HepG2 (cell line): ENCODE data around the gene PLCB2. TPM values are rescaled to one million over a fixed set of nuclear protein-coding genes. Genes with fewer than 3 reads are reported as not detected.
A peak's percentile ranks its signal among the peaks of the same experiment; 100 is the strongest.

ENCODE experiments used
- AGO2 ChIP-seq: fragments of 200-400 bp; formaldehyde crosslinking; optimal IDR thresholded peaks from 2 replicates; pipeline ENCODE3; 2017; ENCODE audit warnings: mild to moderate bottlenecking, low read depth, low read length, moderate library complexity
- DZIP1 ChIP-seq: sonication (generic); formaldehyde crosslinking; IDR thresholded peaks from 2 replicates; pipeline ENCODE4 v1.5.0; 2020; ENCODE audit warnings: mild to moderate bottlenecking, missing genetic modification reagents
- HNF4G ChIP-seq, 2 experiments: sonication (generic) in 1 of 2; formaldehyde crosslinking in 1 of 2; IDR thresholded peaks; 2 replicates each; pipeline versions ENCODE4 v1.4.0 to v1.6.1; 2011 to 2020; ENCODE audit warnings: borderline replicate concordance in 2 of 2, low read depth in 2 of 2, mild to moderate bottlenecking in 2 of 2, low read length in 1 of 2, missing genetic modification reagents in 1 of 2, moderate library complexity in 1 of 2
- ZNF136 ChIP-seq: sonication (generic); formaldehyde crosslinking; IDR thresholded peaks from 2 replicates; pipeline ENCODE4 v1.8.1; 2022; ENCODE audit warnings: low read depth, mild to moderate bottlenecking, moderate library complexity, missing genetic modification reagents
- ZNF20 ChIP-seq: sonication (generic); formaldehyde crosslinking; IDR thresholded peaks from 2 replicates; pipeline ENCODE4 v1.4.0; 2020; ENCODE audit warnings: mild to moderate bottlenecking, moderate library complexity, missing genetic modification reagents
- ZNF225 ChIP-seq: sonication (generic); formaldehyde crosslinking; IDR thresholded peaks from 2 replicates; pipeline ENCODE4 v1.4.0; 2020; ENCODE audit warnings: mild to moderate bottlenecking, missing genetic modification reagents
- ZNF790 ChIP-seq: sonication (generic); formaldehyde crosslinking; IDR thresholded peaks from 2 replicates; pipeline ENCODE4 v1.8.0; 2022; ENCODE audit warnings: missing genetic modification reagents, mild to moderate bottlenecking, borderline replicate concordance
- polyA plus RNA-seq, 8 experiments: library from polyadenylated mRNA; depleted of rRNA in 3 of 8; stranded (reverse) in 7 of 8; unstranded in 1 of 8; fragments of >200 nt; fragmentation: Illumina TruSeq in 4 of 8; extraction: Trizol in 4 of 8; gene quantifications; 2 replicates each; pipeline versions ENCODE4 v1.2.1 to v1.2.3, GENCODE V29; 2011 to 2016; ENCODE audit warnings: low read depth in 4 of 8, missing spikeins in 1 of 8, mixed read lengths in 1 of 8; ENCODE audit not compliant: insufficient read depth in 1 of 8
- total RNA-seq, 5 experiments: library from RNA; depleted of rRNA; stranded (reverse); fragments of >200 nt; fragmentation: Illumina TruSeq; extraction: Trizol; gene quantifications; 2 replicates each; pipeline ENCODE4 v1.2.3, GENCODE V29; 2016; ENCODE audit warnings: low read depth in 1 of 5
- TF ChIP-seq, protein P1 (sequence below): sonication (generic); formaldehyde crosslinking; IDR thresholded peaks from 2 replicates; pipeline ENCODE4 v1.4.0; 2020; ENCODE audit warnings: missing genetic modification reagents, low read depth, mild to moderate bottlenecking, borderline replicate concordance
- TF ChIP-seq, protein P2 (sequence below): sonication (generic); formaldehyde crosslinking; IDR thresholded peaks from 2 replicates; pipeline ENCODE4 v1.5.0; 2020; ENCODE audit warnings: mild to moderate bottlenecking, missing genetic modification reagents, borderline replicate concordance
- TF ChIP-seq, protein P3 (sequence below): sonication (generic); formaldehyde crosslinking; IDR thresholded peaks from 2 replicates; pipeline ENCODE4 v1.4.0; 2020; ENCODE audit warnings: low read depth, mild to moderate bottlenecking, missing genetic modification reagents
- TF ChIP-seq, protein P4 (sequence below): sonication (generic); formaldehyde crosslinking; IDR thresholded peaks from 2 replicates; pipeline ENCODE4 v1.4.0; 2020; ENCODE audit warnings: missing genetic modification reagents
- TF ChIP-seq, protein P5 (sequence below): sonication (generic); formaldehyde crosslinking; IDR thresholded peaks from 2 replicates; pipeline ENCODE4 v1.9.0; 2021; ENCODE audit warnings: missing genetic modification reagents, mild to moderate bottlenecking, borderline replicate concordance
- TF ChIP-seq, protein P6 (sequence below): sonication (generic); formaldehyde crosslinking; IDR thresholded peaks from 2 replicates; pipeline ENCODE4 v1.4.0; 2020; ENCODE audit warnings: missing genetic modification reagents

PLCB2 gene
- total and polyA plus RNA-seq, 2 of the 13 experiments (the other 11 are each of a cell fraction or from before 2014, with no cell fraction given): 0.11 TPM; not detected in 1

GRCh38 chr15:40282147-40282868 lies 25.4 kb downstream of the PLCB2 start (continued):
- TF ChIP-seq, protein P1, sequence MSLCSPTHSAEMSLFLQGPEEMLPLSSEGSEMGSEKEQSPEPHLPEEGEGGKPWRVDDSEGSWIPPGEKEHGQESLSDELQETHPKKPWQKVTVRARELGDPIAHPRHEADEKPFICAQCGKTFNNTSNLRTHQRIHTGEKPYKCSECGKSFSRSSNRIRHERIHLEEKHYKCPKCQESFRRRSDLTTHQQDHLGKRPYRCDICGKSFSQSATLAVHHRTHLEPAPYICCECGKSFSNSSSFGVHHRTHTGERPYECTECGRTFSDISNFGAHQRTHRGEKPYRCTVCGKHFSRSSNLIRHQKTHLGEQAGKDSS (CRISPR knock-in tag): no peak
- TF ChIP-seq HNF4G (IDR thresholded peaks at IDR 0.05; ENCODE audit: borderline replicate concordance, low read depth, low read length) (0 out of 2 replicates have a peak, but pooled peaks have one; percentile 8), HNF4G (CRISPR knock-in tag; IDR thresholded peaks at IDR 0.05; ENCODE audit: borderline replicate concordance, low read depth) (no peak), ZNF20 (no peak), ZNF136 (no peak), AGO2 (no peak), ZNF790 (CRISPR knock-in tag) (0 out of 2 replicates have a peak, but pooled peaks have one; percentile 29), DZIP1 (CRISPR knock-in tag) (no peak), ZNF225 (no peak; the same call in 1 of the 2 replicates)
- TF ChIP-seq, protein P2, sequence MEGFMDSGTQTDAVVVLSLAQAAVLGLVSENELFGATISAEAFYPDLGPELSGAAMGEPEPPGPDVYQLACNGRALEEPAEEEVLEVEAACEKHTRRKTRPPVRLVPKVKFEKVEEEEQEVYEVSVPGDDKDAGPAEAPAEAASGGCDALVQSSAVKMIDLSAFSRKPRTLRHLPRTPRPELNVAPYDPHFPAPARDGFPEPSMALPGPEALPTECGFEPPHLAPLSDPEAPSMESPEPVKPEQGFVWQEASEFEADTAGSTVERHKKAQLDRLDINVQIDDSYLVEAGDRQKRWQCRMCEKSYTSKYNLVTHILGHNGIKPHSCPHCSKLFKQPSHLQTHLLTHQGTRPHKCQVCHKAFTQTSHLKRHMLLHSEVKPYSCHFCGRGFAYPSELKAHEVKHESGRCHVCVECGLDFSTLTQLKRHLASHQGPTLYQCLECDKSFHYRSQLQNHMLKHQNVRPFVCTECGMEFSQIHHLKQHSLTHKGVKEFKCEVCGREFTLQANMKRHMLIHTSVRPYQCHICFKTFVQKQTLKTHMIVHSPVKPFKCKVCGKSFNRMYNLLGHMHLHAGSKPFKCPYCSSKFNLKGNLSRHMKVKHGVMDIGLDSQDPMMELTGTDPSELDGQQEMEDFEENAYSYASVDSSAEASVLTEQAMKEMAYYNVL: no peak
- TF ChIP-seq, protein P3, sequence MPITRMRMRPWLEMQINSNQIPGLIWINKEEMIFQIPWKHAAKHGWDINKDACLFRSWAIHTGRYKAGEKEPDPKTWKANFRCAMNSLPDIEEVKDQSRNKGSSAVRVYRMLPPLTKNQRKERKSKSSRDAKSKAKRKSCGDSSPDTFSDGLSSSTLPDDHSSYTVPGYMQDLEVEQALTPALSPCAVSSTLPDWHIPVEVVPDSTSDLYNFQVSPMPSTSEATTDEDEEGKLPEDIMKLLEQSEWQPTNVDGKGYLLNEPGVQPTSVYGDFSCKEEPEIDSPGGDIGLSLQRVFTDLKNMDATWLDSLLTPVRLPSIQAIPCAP (CRISPR knock-in tag): no peak
- TF ChIP-seq, protein P4, sequence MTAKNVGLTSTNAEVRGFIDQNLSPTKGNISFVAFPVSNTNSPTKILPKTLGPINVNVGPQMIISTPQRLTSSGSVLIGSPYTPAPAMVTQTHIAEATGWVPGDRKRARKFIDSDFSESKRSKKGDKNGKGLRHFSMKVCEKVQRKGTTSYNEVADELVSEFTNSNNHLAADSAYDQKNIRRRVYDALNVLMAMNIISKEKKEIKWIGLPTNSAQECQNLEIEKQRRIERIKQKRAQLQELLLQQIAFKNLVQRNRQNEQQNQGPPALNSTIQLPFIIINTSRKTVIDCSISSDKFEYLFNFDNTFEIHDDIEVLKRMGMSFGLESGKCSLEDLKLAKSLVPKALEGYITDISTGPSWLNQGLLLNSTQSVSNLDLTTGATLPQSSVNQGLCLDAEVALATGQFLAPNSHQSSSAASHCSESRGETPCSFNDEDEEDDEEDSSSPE (CRISPR knock-in tag): peak; percentile 56; the same call in 1 of the 2 replicates
- TF ChIP-seq, protein P5, sequence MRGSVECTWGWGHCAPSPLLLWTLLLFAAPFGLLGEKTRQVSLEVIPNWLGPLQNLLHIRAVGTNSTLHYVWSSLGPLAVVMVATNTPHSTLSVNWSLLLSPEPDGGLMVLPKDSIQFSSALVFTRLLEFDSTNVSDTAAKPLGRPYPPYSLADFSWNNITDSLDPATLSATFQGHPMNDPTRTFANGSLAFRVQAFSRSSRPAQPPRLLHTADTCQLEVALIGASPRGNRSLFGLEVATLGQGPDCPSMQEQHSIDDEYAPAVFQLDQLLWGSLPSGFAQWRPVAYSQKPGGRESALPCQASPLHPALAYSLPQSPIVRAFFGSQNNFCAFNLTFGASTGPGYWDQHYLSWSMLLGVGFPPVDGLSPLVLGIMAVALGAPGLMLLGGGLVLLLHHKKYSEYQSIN (CRISPR knock-in tag): no peak
- TF ChIP-seq, protein P6, sequence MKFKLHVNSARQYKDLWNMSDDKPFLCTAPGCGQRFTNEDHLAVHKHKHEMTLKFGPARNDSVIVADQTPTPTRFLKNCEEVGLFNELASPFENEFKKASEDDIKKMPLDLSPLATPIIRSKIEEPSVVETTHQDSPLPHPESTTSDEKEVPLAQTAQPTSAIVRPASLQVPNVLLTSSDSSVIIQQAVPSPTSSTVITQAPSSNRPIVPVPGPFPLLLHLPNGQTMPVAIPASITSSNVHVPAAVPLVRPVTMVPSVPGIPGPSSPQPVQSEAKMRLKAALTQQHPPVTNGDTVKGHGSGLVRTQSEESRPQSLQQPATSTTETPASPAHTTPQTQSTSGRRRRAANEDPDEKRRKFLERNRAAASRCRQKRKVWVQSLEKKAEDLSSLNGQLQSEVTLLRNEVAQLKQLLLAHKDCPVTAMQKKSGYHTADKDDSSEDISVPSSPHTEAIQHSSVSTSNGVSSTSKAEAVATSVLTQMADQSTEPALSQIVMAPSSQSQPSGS (CRISPR knock-in tag): no peak
